Thoracic aorta (tissue), 2 donors: ENCODE results near the gene ANKRD40. TPM values are rescaled to one million over a fixed set of nuclear protein-coding genes. Genes with fewer than 3 reads are reported as not detected.

Experiments
- ATAC-seq: fragments of 150-250 bp; one replicate; pipeline ENCODE4 v1.8.0; 2017; ENCODE audit warnings: low read depth; ENCODE audit not compliant: insufficient number of reproducible peaks, low FRiP score
- DNase-seq: peaks from one replicate; pipeline ENCODE4 v3.0.0-alpha.2; 2020; ENCODE audit warnings: low spot score
- H3K27ac ChIP-seq, 2 donors: fragments of 200-600 bp; sonication (generic); 1 replicate in 1 of 2; 2 replicates in 1 of 2; pipeline ENCODE4 v1.5.1; 2016; ENCODE audit warnings: mild to moderate bottlenecking in 2 of 2, moderate library complexity in 2 of 2
- H3K27me3 ChIP-seq: fragments of 200-600 bp; sonication (generic); replicated peaks from 2 replicates; pipeline ENCODE4 v1.6.0; 2016; ENCODE audit warnings: mild to moderate bottlenecking; ENCODE audit not compliant: insufficient read depth
- H3K36me3 ChIP-seq: fragments of 200-600 bp; sonication (generic); one replicate; pipeline ENCODE4 v1.5.1; 2016
- H3K4me1 ChIP-seq, 2 donors: fragments of 200-600 bp; sonication (generic); 1 replicate in 1 of 2; 2 replicates in 1 of 2; pipeline versions ENCODE4 v1.5.1 to v1.6.0; 2016; ENCODE audit warnings: low read depth in 2 of 2, mild to moderate bottlenecking in 1 of 2; ENCODE audit not compliant: control insufficient read depth in 1 of 2
- H3K4me3 ChIP-seq: fragments of 200-600 bp; sonication (generic); 2 replicates; pipeline ENCODE4 v1.5.1; 2016; ENCODE audit warnings: mild to moderate bottlenecking
- H3K9me3 ChIP-seq: fragments of 200-600 bp; sonication (generic); 2 replicates; pipeline ENCODE4 v1.5.1; 2016
- CTCF ChIP-seq: fragments of 200-600 bp; sonication (generic); IDR thresholded peaks from one replicate; pipeline ENCODE4 v1.5.1; 2019; ENCODE audit warnings: antibody characterized with exemption
- total RNA-seq, 2 donors: library from RNA; depleted of rRNA; stranded (reverse); fragments of >200 nt; gene quantifications; one replicate each; pipeline versions ENCODE4 v1.1.0 to v1.2.3, GENCODE V29; 2016

The ANKRD40 gene
- total RNA-seq, 2 donors from 2014 or later, result 38.6 to 61.9 TPM

DNA sequence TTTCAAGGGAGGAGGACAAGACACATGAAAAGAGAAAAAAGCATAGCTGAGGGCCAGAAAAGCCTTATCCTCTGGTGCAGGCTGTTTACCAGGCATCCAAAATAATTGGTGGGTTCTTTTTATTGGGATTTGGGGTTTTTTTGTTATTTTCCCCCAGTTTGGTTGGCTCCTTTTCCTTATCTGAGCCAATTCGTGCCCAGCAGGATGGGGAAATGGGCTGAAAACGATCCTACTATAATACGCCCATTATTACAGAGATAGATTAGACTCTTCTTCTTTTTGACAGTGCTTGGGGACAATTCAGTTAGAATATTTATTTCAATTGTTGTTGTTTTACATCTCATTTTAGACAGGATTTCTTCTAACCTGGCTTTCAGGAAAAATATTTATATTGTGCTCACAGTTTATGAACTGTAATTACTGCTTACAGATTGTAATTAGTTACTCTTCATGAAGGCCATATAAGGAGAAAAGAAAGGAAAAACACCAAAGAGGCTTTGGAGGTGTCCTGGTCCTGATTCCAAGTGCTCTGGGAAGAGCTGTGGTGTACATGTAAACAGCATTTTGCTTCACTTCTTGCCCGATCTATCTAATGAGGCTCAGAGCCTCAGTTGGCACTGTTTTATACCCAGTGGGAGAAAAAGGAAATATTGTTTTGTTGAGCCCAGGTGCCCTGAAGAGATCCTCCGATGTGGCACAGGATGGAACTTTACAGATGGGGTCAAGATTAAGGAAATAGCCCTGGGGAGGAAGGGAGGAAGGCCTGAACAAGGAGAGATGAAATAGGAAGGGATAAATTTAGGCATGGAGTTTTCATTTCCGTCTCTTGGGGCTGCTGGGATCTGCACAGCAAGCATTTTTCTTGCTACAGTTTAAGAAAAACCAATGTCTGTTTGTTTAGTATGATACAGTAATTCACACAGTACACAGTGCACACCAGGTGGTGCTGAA lies 611 bp upstream of the ANKRD40 start:
- Histone ChIP-seq H3K27ac (peak overlapping the region; percentile 91 to 98), H3K9me3 (no peaks in the 10 kb centered on the region), H3K4me3 (peak overlapping the region; percentile 81), H3K4me1 (peaks cover 12 to 53% of the 10 kb centered on the region in 2 donors), H3K27me3 (no peaks in the 10 kb centered on the region), H3K36me3 (peaks cover 3% of the 10 kb centered on the region)
- DNase-seq, result no peak
- no peak for ATAC-seq
- no peak for TF ChIP-seq CTCF

GRCh38 chr17:50703162-50703561 lies 4.6 kb downstream of the ANKRD40 start:
- Histone ChIP-seq H3K4me3 (no peak overlapping the region), H3K36me3 (peaks cover 12% of the 10 kb centered on the region), H3K9me3 (no peaks in the 10 kb centered on the region), H3K27ac (no peak overlapping the region), H3K27me3 (no peaks in the 10 kb centered on the region), H3K4me1 (peaks cover 3 to 43% of the 10 kb centered on the region in 2 donors)
- no peak for TF ChIP-seq CTCF
- ATAC-seq (no peak), DNase-seq (no peak)

- H3K27ac ChIP-seq, result no peak overlapping the region
- no peaks in the 10 kb centered on the region for H3K9me3 ChIP-seq
- no peak overlapping the region for H3K4me3 ChIP-seq
- TF ChIP-seq CTCF, result no peak
- ATAC-seq (no peak), DNase-seq (no peak)
- H3K27me3 ChIP-seq, result no peaks in the 10 kb centered on the region
- peaks cover 5 to 19% of the 10 kb centered on the region in 2 donors for H3K4me1 ChIP-seq
- peaks cover 37% of the 10 kb centered on the region for H3K36me3 ChIP-seq
Measured at GRCh38 chr17:50699410-50699809, 8.3 kb downstream of the ANKRD40 start.

DNA sequence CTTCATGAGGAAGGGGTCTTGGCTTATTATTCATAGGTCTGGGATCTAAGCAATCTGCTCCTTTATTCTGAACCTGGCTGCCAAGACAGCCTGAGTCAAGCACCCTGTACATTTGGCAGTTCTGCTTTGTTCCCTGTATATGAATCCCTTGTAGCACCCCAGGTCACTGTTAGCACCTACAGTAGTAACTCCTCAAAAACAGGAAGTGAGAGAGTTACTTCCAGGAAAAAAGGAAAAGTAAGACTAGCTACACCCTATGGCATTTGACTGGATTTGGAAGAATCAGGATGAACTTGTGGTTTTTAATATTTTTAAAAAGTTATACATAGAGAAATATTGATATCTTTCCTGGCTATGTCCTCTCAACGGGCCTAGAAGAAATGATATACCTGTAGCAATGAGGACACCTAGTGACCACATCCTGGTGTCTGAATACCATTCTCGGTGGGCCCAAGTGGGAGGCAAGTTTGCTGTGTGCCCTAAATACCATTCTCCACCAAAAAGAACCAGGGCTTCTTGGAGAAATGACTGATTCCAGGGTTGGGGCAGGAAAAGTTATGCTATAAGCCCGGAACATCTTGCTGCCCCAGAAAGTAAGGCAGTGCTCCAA lies 9.9 kb downstream of the ANKRD40 start:
- H3K27me3 ChIP-seq, result no peaks in the 10 kb centered on the region
- H3K9me3 ChIP-seq, result no peaks in the 10 kb centered on the region
- H3K27ac ChIP-seq, result no peak overlapping the region
- no peak for ATAC-seq
- H3K4me3 ChIP-seq, result no peak overlapping the region
- DNase-seq, result no peak
- peaks cover 34% of the 10 kb centered on the region for H3K36me3 ChIP-seq
- peaks cover 16 to 21% of the 10 kb centered on the region in 2 donors for H3K4me1 ChIP-seq
- TF ChIP-seq CTCF, result no peak

DNA sequence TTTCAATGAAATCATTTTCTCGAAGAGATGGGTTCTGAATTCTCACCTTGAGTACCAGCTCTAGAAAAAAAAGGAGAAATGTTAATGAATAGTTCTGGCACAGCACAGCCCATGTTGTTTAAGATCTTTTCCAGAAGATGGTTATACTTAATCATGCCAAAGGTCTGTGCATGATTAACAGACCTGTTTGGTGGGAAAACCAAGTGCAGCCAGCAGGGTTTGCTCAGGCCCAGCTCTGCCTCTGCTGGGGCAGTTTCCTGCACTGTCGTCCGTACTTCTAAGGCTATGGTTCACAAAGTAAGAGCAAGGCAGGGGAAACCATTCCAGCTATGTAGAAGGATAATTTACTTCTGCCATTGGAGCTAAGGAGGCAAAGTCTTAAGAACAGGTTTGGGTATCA lies 10.7 kb downstream of the ANKRD40 start:
- no peak for TF ChIP-seq CTCF
- ATAC-seq (no peak), DNase-seq (no peak)
- H3K9me3 ChIP-seq, result no peaks in the 10 kb centered on the region
- no peaks in the 10 kb centered on the region for H3K27me3 ChIP-seq
- no peak overlapping the region for H3K4me3 ChIP-seq
- no peak overlapping the region for H3K27ac ChIP-seq
- peaks cover 34% of the 10 kb centered on the region for H3K36me3 ChIP-seq
- H3K4me1 ChIP-seq, result peaks cover 23 to 28% of the 10 kb centered on the region in 2 donors
